WERI-Rb-1 (cell line): Measurements from ENCODE around the gene TOGARAM2.

Experiments
- DNase-seq: peaks from one replicate; pipeline ENCODE4 v3.0.0-alpha.2; 2020
- H3K27ac ChIP-seq: fragments of 250-450 bp; sonication (Bioruptor Pico); 2 replicates; pipeline ENCODE4 v1.5.1; 2020; ENCODE audit warnings: mild to moderate bottlenecking, moderate library complexity
- H3K27me3 ChIP-seq: fragments of 250-450 bp; sonication (Bioruptor Pico); 2 replicates; pipeline ENCODE4 v1.5.1; 2021; ENCODE audit warnings: mild to moderate bottlenecking, low read depth, moderate library complexity; ENCODE audit not compliant: insufficient read depth, severe bottlenecking
- H3K36me3 ChIP-seq: fragments of 250-450 bp; sonication (Bioruptor Pico); 2 replicates; pipeline ENCODE4 v1.5.1; 2020; ENCODE audit warnings: mild to moderate bottlenecking, moderate library complexity
- H3K4me3 ChIP-seq: 2 replicates; pipeline ENCODE4 v1.5.1; 2011; ENCODE audit warnings: low read depth, mild to moderate bottlenecking, control low read depth, low read length
- H3K9me3 ChIP-seq: fragments of 250-450 bp; sonication (Bioruptor Pico); 2 replicates; pipeline ENCODE4 v1.5.1; 2021; ENCODE audit warnings: mild to moderate bottlenecking, moderate library complexity; ENCODE audit not compliant: severe bottlenecking
- CTCF ChIP-seq: IDR thresholded peaks from 2 replicates; pipeline ENCODE4 v1.5.1; 2011; ENCODE audit warnings: low read depth, mild to moderate bottlenecking, control low read depth, inconsistent platforms, low read length

TOGARAM2 gene

GRCh38 chr2:28978606-28979005, 2.5 kb upstream of the TOGARAM2 start:
- H3K27ac ChIP-seq: peak overlapping the region; percentile 40
- H3K27me3 ChIP-seq: no peaks in the 10 kb centered on the region
- H3K4me3 ChIP-seq: no peak overlapping the region
- TF ChIP-seq CTCF: no peak
- H3K36me3 ChIP-seq: no peaks in the 10 kb centered on the region
- no peak for DNase-seq
- no peaks in the 10 kb centered on the region for H3K9me3 ChIP-seq

GRCh38 chr2:28979041-28979440, 2.1 kb upstream of the TOGARAM2 start:
- DNase-seq: peak; percentile 70
- H3K27ac ChIP-seq: peak overlapping the region; percentile 40
- no peak overlapping the region for H3K4me3 ChIP-seq
- H3K27me3 ChIP-seq: no peaks in the 10 kb centered on the region
- H3K9me3 ChIP-seq: no peaks in the 10 kb centered on the region
- no peaks in the 10 kb centered on the region for H3K36me3 ChIP-seq
- TF ChIP-seq CTCF: no peak

GRCh38 chr2:28979576-28980366, 1.3 kb upstream of the TOGARAM2 start:
- DNase-seq: no peak
- Histone ChIP-seq H3K36me3 (no peaks in the 10 kb centered on the region), H3K27me3 (no peaks in the 10 kb centered on the region), H3K9me3 (no peaks in the 10 kb centered on the region), H3K27ac (peak overlapping the region; percentile 40), H3K4me3 (no peak overlapping the region)
- TF ChIP-seq CTCF: no peak

GRCh38 chr2:28980368-28981015, 606 bp upstream of the TOGARAM2 start:
- Histone ChIP-seq H3K36me3 (no peaks in the 10 kb centered on the region), H3K27me3 (no peaks in the 10 kb centered on the region), H3K4me3 (no peak overlapping the region), H3K9me3 (no peaks in the 10 kb centered on the region), H3K27ac (no peak overlapping the region)
- DNase-seq: no peak
- no peak for TF ChIP-seq CTCF

- Histone ChIP-seq H3K27ac (no peak overlapping the region), H3K36me3 (no peaks in the 10 kb centered on the region), H3K27me3 (no peaks in the 10 kb centered on the region), H3K4me3 (no peak overlapping the region), H3K9me3 (no peaks in the 10 kb centered on the region)
- no peak for TF ChIP-seq CTCF
- DNase-seq: no peak
These were observed 700 bp downstream of the TOGARAM2 start for GRCh38 chr2:28981620-28982376.
